Measurements from ENCODE around the gene REN. TPM values are rescaled to one million over a fixed set of nuclear protein-coding genes. Genes with fewer than 3 reads are reported as not detected.

The REN gene
- total and polyA plus RNA-seq, 9 of the 15 experiments (the other 6 are each of a cell fraction or from before 2014, with no cell fraction given) = 1.7 to 9.9 (median 3.1) TPM

GRCh38 chr1:204128964-204129896, 36.9 kb downstream of the REN start (continued):
- 0 out of 2 replicates have a peak, but pooled peaks have one; percentile 45 for TF ChIP-seq ZNF740 (CRISPR knock-in tag; IDR thresholded peaks at IDR 0.05)
- no peak; a peak in 1 of 4 replicates for TF ChIP-seq ZNF740 (tag; IDR thresholded peaks at IDR 0.05)
- TF ChIP-seq HDAC6 (IDR thresholded peaks at IDR 0.05; ENCODE audit: low read depth, low read length) = no peak
- TF ChIP-seq FOXA3 (CRISPR knock-in tag; conservative IDR thresholded peaks at IDR 0.05 in 1 of 2, IDR thresholded peaks at IDR 0.05 in 1 of 2) = no peak
- no peak for TF ChIP-seq CREB3L1 (IDR thresholded peaks at IDR 0.05; ENCODE audit: borderline replicate concordance, low read depth)
- peak; percentile 67 to 90 for TF ChIP-seq MAZ (CRISPR knock-in tag; conservative IDR thresholded peaks at IDR 0.05 in 1 of 2, IDR thresholded peaks at IDR 0.05 in 1 of 2)
- TF ChIP-seq ZFP30 (CRISPR knock-in tag; IDR thresholded peaks at IDR 0.05; ENCODE audit: borderline replicate concordance) = no peak
- TF ChIP-seq ZNF212 (CRISPR knock-in tag; IDR thresholded peaks at IDR 0.05) = no peak
- TF ChIP-seq TRIM25 (IDR thresholded peaks at IDR 0.05; ENCODE audit: borderline replicate concordance) = no peak
- TF ChIP-seq MITF (IDR thresholded peaks at IDR 0.05) = no peak
- TF ChIP-seq UBTF (IDR thresholded peaks at IDR 0.05; ENCODE audit: borderline replicate concordance in 1 of 2, low read depth in 2 of 2, low read length in 2 of 2) = no peak
- no peak for TF ChIP-seq NR2F6 (CRISPR knock-in tag; IDR thresholded peaks at IDR 0.05)
- TF ChIP-seq HNRNPH1 (optimal IDR thresholded peaks at IDR 0.05; ENCODE audit: low read depth, low read length) = no peak
- no peak for TF ChIP-seq ZNF253 (CRISPR knock-in tag; conservative IDR thresholded peaks at IDR 0.05)
- no peak for TF ChIP-seq ZNF24 (IDR thresholded peaks at IDR 0.05)
- no peak for TF ChIP-seq ZBTB2 (IDR thresholded peaks at IDR 0.05)

Measured in K562 (cell line).